ENCODE data around the gene MAPK6. TPM values are rescaled to one million over a fixed set of nuclear protein-coding genes. Genes with fewer than 3 reads are reported as not detected.

MAPK6 gene
- total RNA-seq, 4 donors from 2014 or later = 13.3 to 19.4 (median 14.2) TPM

- 2% methylated on average over 10 of the region's 10 CpGs for WGBS
- intact Hi-C loops (cut with DNase I) = loop anchor here (5.0 kb wide), 1 partner anchor 48 kb away; the partner anchor contains the start of gene LEO1
- H3K9me3 ChIP-seq = no peaks in the 10 kb centered on the region
- no peak for DNase-seq (ENCODE audit: extremely low spot score)
- H3K27ac ChIP-seq (replicated peaks in 1 of 4) = peak overlapping the region; percentile 94 to 96 (median 95)
- H3K4me1 ChIP-seq = peaks cover 34 to 44% (median 39%) of the 10 kb centered on the region in 4 donors
- peak overlapping the region; percentile 63 to 88 (median 74) for H3K4me3 ChIP-seq
- H3K36me3 ChIP-seq = no peaks in the 10 kb centered on the region
- no peaks in the 10 kb centered on the region for H3K27me3 ChIP-seq
- TF ChIP-seq POLR2A (IDR thresholded peaks at IDR 0.05; ENCODE audit: low read depth) (no peak), POLR2AphosphoS5 (IDR thresholded peaks at IDR 0.05) (no peak), EP300 (IDR thresholded peaks at IDR 0.05) (no peak)
- TF ChIP-seq, protein P1, sequence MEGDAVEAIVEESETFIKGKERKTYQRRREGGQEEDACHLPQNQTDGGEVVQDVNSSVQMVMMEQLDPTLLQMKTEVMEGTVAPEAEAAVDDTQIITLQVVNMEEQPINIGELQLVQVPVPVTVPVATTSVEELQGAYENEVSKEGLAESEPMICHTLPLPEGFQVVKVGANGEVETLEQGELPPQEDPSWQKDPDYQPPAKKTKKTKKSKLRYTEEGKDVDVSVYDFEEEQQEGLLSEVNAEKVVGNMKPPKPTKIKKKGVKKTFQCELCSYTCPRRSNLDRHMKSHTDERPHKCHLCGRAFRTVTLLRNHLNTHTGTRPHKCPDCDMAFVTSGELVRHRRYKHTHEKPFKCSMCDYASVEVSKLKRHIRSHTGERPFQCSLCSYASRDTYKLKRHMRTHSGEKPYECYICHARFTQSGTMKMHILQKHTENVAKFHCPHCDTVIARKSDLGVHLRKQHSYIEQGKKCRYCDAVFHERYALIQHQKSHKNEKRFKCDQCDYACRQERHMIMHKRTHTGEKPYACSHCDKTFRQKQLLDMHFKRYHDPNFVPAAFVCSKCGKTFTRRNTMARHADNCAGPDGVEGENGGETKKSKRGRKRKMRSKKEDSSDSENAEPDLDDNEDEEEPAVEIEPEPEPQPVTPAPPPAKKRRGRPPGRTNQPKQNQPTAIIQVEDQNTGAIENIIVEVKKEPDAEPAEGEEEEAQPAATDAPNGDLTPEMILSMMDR (IDR thresholded peaks at IDR 0.05) = no peak
Observed at GRCh38 chr15:52020221-52021085, 1.4 kb downstream of the MAPK6 start.

DNA sequence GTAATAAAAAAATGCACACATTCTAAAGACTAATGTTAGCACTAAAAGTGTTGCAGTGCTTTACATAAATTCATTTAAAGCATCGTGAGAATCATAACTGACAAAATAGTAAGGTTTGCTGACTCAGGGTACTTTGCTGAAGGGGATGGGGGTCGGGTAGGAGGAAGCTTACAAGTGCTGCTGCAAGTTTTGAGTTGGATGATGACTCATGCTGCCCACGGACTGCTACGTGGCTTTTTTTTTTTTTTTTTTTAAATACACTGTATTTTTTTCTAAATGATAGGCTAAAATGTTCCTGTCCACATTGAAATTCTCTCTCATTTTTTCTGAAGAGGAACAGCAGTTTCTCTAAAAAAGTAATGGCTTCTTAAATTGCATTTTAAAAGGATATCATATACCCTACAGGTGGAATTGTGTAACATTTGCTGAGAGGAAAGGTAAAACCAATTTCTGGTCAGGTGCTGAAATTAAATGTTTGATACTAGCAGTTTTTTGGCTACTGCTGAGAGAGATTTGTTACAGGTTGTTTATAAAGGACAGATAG lies 2.2 kb downstream of the MAPK6 start:
- 0% methylated on average over 4 of the region's 4 CpGs for WGBS
- peak overlapping the region; percentile 94 to 96 (median 95) for H3K27ac ChIP-seq (replicated peaks in 1 of 4)
- DNase-seq (ENCODE audit: extremely low spot score) = no peak
- no peaks in the 10 kb centered on the region for H3K9me3 ChIP-seq
- H3K4me3 ChIP-seq = peak overlapping the region; percentile 63 to 88 (median 74)
- H3K4me1 ChIP-seq = peaks cover 34 to 44% (median 39%) of the 10 kb centered on the region in 4 donors
- no peaks in the 10 kb centered on the region for H3K36me3 ChIP-seq
- no peaks in the 10 kb centered on the region for H3K27me3 ChIP-seq
- no peak for TF ChIP-seq POLR2A (IDR thresholded peaks at IDR 0.05; ENCODE audit: low read depth)
- no peak for TF ChIP-seq EP300 (IDR thresholded peaks at IDR 0.05)
- peak in 1 of 2 donors; percentile 35 for TF ChIP-seq POLR2AphosphoS5 (IDR thresholded peaks at IDR 0.05)
- TF ChIP-seq, protein P1 (IDR thresholded peaks at IDR 0.05) = peak in 1 of 3 experiments; percentile 12
- intact Hi-C loops (cut with DNase I) = loop anchor here (5.0 kb wide), 1 partner anchor 49 kb away; the partner anchor contains the start of gene LEO1

- TF ChIP-seq EP300 (IDR thresholded peaks at IDR 0.05) = no peak
- TF ChIP-seq POLR2A (IDR thresholded peaks at IDR 0.05; ENCODE audit: low read depth) = no peak
- TF ChIP-seq, protein P1 (IDR thresholded peaks at IDR 0.05) = no peak
- TF ChIP-seq POLR2AphosphoS5 (IDR thresholded peaks at IDR 0.05) = no peak
- Histone ChIP-seq H3K9me3 (no peaks in the 10 kb centered on the region), H3K27me3 (no peaks in the 10 kb centered on the region), H3K4me3 (no peak overlapping the region), H3K27ac (replicated peaks in 1 of 4) (peak overlapping the region; percentile 94 to 96 (median 95)), H3K4me1 (peaks cover 34 to 44% (median 39%) of the 10 kb centered on the region in 4 donors), H3K36me3 (no peaks in the 10 kb centered on the region)
- no peak for DNase-seq (ENCODE audit: extremely low spot score)
- 68% methylated on average over 10 of the region's 10 CpGs for WGBS
- intact Hi-C loops (cut with DNase I) = loop anchor here (5.0 kb wide), 1 partner anchor 50 kb away; the partner anchor contains the start of gene LEO1
Observed at GRCh38 chr15:52021892-52022540, 3.0 kb downstream of the MAPK6 start.

GRCh38 chr15:52023169-52023922 lies 4.3 kb downstream of the MAPK6 start:
- no peak overlapping the region for H3K4me3 ChIP-seq
- no peaks in the 10 kb centered on the region for H3K36me3 ChIP-seq
- intact Hi-C loops (cut with DNase I) = loop anchor here (5.0 kb wide), 1 partner anchor 51 kb away; the partner anchor contains the start of gene LEO1
- TF ChIP-seq, protein P1 (IDR thresholded peaks at IDR 0.05) = no peak
- TF ChIP-seq EP300 (IDR thresholded peaks at IDR 0.05) (no peak), POLR2AphosphoS5 (IDR thresholded peaks at IDR 0.05) (no peak), POLR2A (IDR thresholded peaks at IDR 0.05; ENCODE audit: low read depth) (no peak)
- no peaks in the 10 kb centered on the region for H3K9me3 ChIP-seq
- H3K27me3 ChIP-seq = no peaks in the 10 kb centered on the region
- peaks cover 35 to 43% (median 38%) of the 10 kb centered on the region in 4 donors for H3K4me1 ChIP-seq
- WGBS = 97% methylated on average over 13 of the region's 13 CpGs
- peak overlapping the region in 2 of 4 donors; percentile 16 to 22 for H3K27ac ChIP-seq (replicated peaks in 1 of 4)
- DNase-seq (ENCODE audit: extremely low spot score) = no peak

All from esophagus muscularis mucosa (tissue), 4 donors.